Mesenchymal stem cell (in vitro differentiated cells and primary cell): Measurements from ENCODE around the gene KCNK18.

Experiments used
- DNase-seq: peaks from one replicate; pipeline ENCODE4 v3.0.0-alpha.2; 2013
- H2AFZ ChIP-seq: one replicate; pipeline ENCODE4 v1.6.1; 2013; ENCODE audit warnings: low read depth, mild to moderate bottlenecking, control low read depth, inconsistent platforms, low read length, moderate library complexity
- H2AK5ac ChIP-seq: 2 replicates; pipeline ENCODE4 v1.6.1; 2013; ENCODE audit warnings: low read length, moderate library complexity, mild to moderate bottlenecking, inconsistent platforms; ENCODE audit not compliant: severe bottlenecking
- H2BK120ac ChIP-seq: one replicate; pipeline ENCODE4 v1.6.1; 2013; ENCODE audit warnings: low read depth, mild to moderate bottlenecking, inconsistent platforms, low read length, moderate library complexity
- H2BK12ac ChIP-seq, 2 experiments: one replicate each; pipeline ENCODE4 v1.6.1; 2013; ENCODE audit warnings: inconsistent platforms in 2 of 2, low read length in 2 of 2, mild to moderate bottlenecking in 2 of 2, moderate library complexity in 2 of 2, control low read depth in 1 of 2
- H2BK15ac ChIP-seq: one replicate; pipeline ENCODE4 v1.6.1; 2013; ENCODE audit warnings: mild to moderate bottlenecking, low read depth, inconsistent platforms; ENCODE audit not compliant: poor library complexity, severe bottlenecking
- H2BK5ac ChIP-seq: 2 replicates; pipeline ENCODE4 v1.6.1; 2013; ENCODE audit warnings: low read depth, mild to moderate bottlenecking, low read length, control low read depth, inconsistent platforms; ENCODE audit not compliant: poor library complexity, severe bottlenecking
- H3K14ac ChIP-seq, 2 experiments: one replicate each; pipeline ENCODE4 v1.6.1; 2013; ENCODE audit warnings: inconsistent platforms in 2 of 2, low read length in 2 of 2, control low read depth in 1 of 2, mild to moderate bottlenecking in 1 of 2, moderate library complexity in 1 of 2
- H3K18ac ChIP-seq, 2 experiments: one replicate each; pipeline ENCODE4 v1.6.1; 2013; ENCODE audit warnings: inconsistent platforms in 2 of 2, low read length in 2 of 2, control low read depth in 1 of 2, low read depth in 1 of 2, mild to moderate bottlenecking in 1 of 2
- H3K23ac ChIP-seq, 2 experiments: one replicate each; pipeline ENCODE4 v1.6.1; 2013; ENCODE audit warnings: inconsistent platforms in 2 of 2, low read length in 2 of 2, mild to moderate bottlenecking in 2 of 2, moderate library complexity in 2 of 2, control low read depth in 1 of 2
- H3K27ac ChIP-seq: 2 replicates; pipeline ENCODE4 v1.5.1; 2013; ENCODE audit warnings: mild to moderate bottlenecking, moderate library complexity, low read length, control low read depth, inconsistent platforms; ENCODE audit not compliant: poor library complexity, severe bottlenecking
- H3K27me3 ChIP-seq, 2 experiments: 2 replicates each; pipeline versions ENCODE4 v1.6.1 to v1.7.0; 2013; ENCODE audit warnings: low read length in 2 of 2, mild to moderate bottlenecking in 2 of 2, moderate library complexity in 2 of 2, control low read depth in 1 of 2, inconsistent platforms in 1 of 2; ENCODE audit not compliant: control insufficient read depth in 1 of 2, insufficient read depth in 1 of 2
- H3K36me3 ChIP-seq, 2 experiments: 2 replicates each; pipeline versions ENCODE4 v1.6.1 to v1.7.0; 2013; ENCODE audit warnings: low read length in 2 of 2, control low read depth in 1 of 2, inconsistent platforms in 1 of 2, low read depth in 1 of 2, mild to moderate bottlenecking in 1 of 2; ENCODE audit not compliant: insufficient read depth in 2 of 2, control insufficient read depth in 1 of 2
- H3K4ac ChIP-seq, 2 experiments: one replicate each; pipeline ENCODE4 v1.6.1; 2013; ENCODE audit warnings: inconsistent platforms in 2 of 2, low read length in 2 of 2, mild to moderate bottlenecking in 2 of 2, moderate library complexity in 2 of 2, control low read depth in 1 of 2, low read depth in 1 of 2
- H3K4me1 ChIP-seq: 2 replicates; pipeline ENCODE4 v1.6.1; 2013; ENCODE audit warnings: low read depth, low read length, control low read depth; ENCODE audit not compliant: control insufficient read depth, insufficient read depth
- H3K4me2 ChIP-seq: 2 replicates; pipeline ENCODE4 v1.6.1; 2013; ENCODE audit warnings: low read length, mild to moderate bottlenecking, inconsistent platforms; ENCODE audit not compliant: poor library complexity, severe bottlenecking
- H3K4me3 ChIP-seq, 2 experiments: 2 replicates each; pipeline versions ENCODE4 v1.5.1 to v1.7.0; 2013; ENCODE audit warnings: low read length in 2 of 2, mild to moderate bottlenecking in 2 of 2, control low read depth in 1 of 2, low read depth in 1 of 2; ENCODE audit not compliant: insufficient read depth in 1 of 2
- H3K79me1 ChIP-seq: replicated peaks from 2 replicates; pipeline ENCODE4 v1.6.1; 2013; ENCODE audit warnings: mild to moderate bottlenecking, control low read depth, low read length, inconsistent platforms; ENCODE audit not compliant: poor library complexity, severe bottlenecking
- H3K9ac ChIP-seq: 2 replicates; pipeline ENCODE4 v1.7.0; 2013; ENCODE audit warnings: mild to moderate bottlenecking, low read length, moderate library complexity
- H3K9me3 ChIP-seq: 2 replicates; pipeline ENCODE4 v1.7.0; 2013; ENCODE audit warnings: mild to moderate bottlenecking, low read length; ENCODE audit not compliant: control insufficient read depth
- H4K8ac ChIP-seq: one replicate; pipeline ENCODE4 v1.6.1; 2013; ENCODE audit warnings: inconsistent platforms, mild to moderate bottlenecking, low read length, moderate library complexity
- H4K91ac ChIP-seq: one replicate; pipeline ENCODE4 v1.6.1; 2013; ENCODE audit warnings: mild to moderate bottlenecking, low read length, inconsistent platforms
- WGBS: methylation state at CpG from one replicate; pipeline ENCODE4 v1.1.7; 2013; ENCODE audit warnings: mixed read lengths; 5-methylcytosine and 5-hydroxymethylcytosine counted together

Gene KCNK18

DNA sequence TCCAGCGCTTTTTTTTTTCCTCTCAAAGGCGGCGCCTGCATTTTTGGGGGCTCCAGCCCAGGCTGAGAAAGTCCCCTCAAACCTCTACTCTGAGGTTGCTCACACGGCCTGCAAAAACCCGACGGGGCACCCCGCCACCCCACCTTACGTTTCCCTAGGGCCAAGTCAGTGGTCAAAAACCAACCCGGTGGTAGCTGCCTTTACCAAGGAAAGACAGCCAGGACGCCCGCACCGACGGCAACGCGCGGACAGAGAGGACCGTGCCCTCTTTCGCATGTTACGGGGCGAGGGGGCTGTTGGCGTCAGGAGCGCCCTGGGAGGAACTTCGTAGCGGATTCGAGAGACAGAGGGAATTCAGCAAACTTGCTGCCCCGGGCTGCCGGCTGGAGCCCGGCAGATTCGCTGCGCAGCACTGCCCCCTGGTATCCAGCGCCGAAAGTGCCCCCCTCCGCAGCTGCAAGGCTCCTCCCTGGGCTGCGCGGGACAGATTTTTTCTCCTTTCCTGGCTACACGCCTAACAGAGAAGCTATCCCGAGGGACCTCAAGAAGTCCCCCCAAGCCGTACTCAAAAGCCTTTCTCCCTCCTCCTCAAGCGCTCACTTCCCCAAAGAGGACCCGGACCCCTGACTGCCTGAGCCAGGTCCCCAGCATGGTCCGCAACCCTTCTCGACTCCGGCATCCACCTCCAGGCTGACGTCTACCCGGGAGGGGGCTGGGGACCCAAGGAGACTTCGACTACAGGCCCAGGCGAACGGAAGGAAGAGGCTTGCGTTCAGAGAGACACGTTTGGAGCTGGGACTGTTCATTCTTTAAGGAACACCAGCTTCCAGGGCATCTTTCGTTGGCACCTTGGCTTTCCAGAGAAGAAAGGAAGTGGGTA is 31.5 kb upstream of the KCNK18 start:
- peak; percentile 51 for DNase-seq
- Histone ChIP-seq H2AFZ (no peak overlapping the region), H3K9ac (peak overlapping the region; percentile 50), H3K9me3 (no peaks in the 10 kb centered on the region), H2BK5ac (no peak overlapping the region), H3K27me3 (peaks cover 97 to 98% of the 10 kb centered on the region in 2 experiments), H3K36me3 (no peaks in the 10 kb centered on the region), H3K4ac (no peak overlapping the region), H3K18ac (no peak overlapping the region), H3K27ac (no peak overlapping the region), H4K91ac (no peak overlapping the region), H3K4me3 (peak overlapping the region in 1 of 2 experiments; percentile 82), H3K4me2 (peak overlapping the region; percentile 60), H2BK15ac (no peak overlapping the region), H4K8ac (no peak overlapping the region), H2BK120ac (no peak overlapping the region), H3K79me1 (no peaks in the 10 kb centered on the region), H2BK12ac (no peak overlapping the region), H2AK5ac (no peak overlapping the region), H3K14ac (no peak overlapping the region), H3K23ac (peak overlapping the region in 1 of 2 experiments; percentile 35), H3K4me1 (peaks cover 29% of the 10 kb centered on the region)
- 3% methylated on average over 51 of the region's 51 CpGs for WGBS

DNA sequence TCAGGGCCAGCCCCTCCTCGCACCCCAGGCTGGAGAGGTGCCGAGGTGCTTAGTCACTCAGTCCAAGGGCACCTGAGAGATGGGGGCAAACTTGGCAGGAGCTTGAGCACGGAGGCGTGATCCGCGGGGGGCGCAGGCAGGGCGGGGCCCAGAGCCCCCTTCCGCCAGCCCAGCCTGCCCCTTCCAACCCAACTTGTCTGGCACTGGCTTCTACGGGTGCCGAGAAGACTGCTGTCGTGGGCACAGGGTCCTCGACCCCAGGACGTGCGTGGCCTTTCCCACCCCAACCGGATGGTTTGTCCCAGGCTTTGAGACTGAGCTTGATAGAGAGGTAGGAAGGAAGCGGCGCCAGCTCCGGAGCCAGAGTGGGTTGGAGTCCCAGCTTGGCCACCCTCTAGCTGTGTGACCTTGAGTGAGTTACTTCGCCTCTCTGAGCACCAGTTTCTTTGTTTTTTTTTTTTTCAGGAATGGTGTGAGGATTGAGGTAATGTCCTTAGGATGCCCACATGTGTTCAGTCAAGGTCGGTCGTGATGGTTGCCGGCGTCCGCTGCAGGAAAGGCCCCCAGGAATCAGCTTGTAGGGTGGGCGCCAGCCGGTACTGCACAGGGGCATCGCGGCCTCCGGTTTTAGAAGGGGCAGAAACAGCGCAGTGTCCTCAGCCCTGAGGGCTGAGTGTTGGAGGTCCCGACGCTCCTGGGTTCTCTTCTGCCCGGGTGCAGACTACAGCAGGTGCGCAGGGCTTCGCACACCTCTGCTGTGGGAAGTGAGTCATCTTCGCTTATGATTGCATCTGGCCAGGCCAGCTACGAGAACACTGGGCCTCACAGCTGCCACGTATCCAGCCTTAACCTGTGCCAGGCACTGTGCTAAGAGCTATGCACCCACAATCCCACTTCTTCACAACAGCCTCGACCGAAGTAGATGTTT is 30.6 kb upstream of the KCNK18 start:
- no peak overlapping the region for H2BK120ac ChIP-seq
- no peak overlapping the region for H2BK5ac ChIP-seq
- H3K4me1 ChIP-seq: peaks cover 29% of the 10 kb centered on the region
- no peak overlapping the region for H3K27ac ChIP-seq
- peak overlapping the region in 1 of 2 experiments; percentile 35 for H3K23ac ChIP-seq
- no peak overlapping the region for H3K4me3 ChIP-seq
- H3K9me3 ChIP-seq: no peaks in the 10 kb centered on the region
- no peak overlapping the region for H4K91ac ChIP-seq
- WGBS: 25% methylated on average over 40 of the region's 41 CpGs
- H2AK5ac ChIP-seq: no peak overlapping the region
- no peak overlapping the region for H2BK15ac ChIP-seq
- H3K36me3 ChIP-seq: no peaks in the 10 kb centered on the region
- H4K8ac ChIP-seq: no peak overlapping the region
- no peak overlapping the region for H3K4me2 ChIP-seq
- H3K4ac ChIP-seq: no peak overlapping the region
- H3K18ac ChIP-seq: no peak overlapping the region
- H3K14ac ChIP-seq: no peak overlapping the region
- H3K79me1 ChIP-seq: no peaks in the 10 kb centered on the region
- no peak overlapping the region for H2BK12ac ChIP-seq
- DNase-seq: no peak
- peaks cover 97 to 98% of the 10 kb centered on the region in 2 experiments for H3K27me3 ChIP-seq
- no peak overlapping the region for H3K9ac ChIP-seq
- H2AFZ ChIP-seq: no peak overlapping the region

DNA sequence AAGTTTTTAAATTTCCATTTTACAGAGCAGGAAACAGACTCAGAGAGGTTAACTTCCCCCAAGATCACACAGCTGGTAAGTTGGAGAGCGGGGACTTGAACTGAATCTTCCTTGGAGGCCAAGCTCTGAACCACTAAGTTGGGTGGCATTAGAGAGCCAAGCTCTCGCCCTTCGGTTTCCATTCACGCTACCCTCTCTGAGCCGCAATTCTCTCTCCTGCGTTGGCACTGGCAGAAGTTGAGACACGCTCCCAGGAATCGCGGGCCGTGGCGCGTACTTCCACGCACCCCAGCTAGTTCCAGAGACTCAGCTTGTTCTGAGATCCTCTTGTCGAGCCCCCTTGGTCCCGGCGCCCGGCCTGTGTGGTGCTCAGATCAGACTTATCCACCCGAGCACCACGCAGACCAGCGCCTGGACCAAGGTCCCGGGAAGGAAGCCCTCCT is 29.9 kb upstream of the KCNK18 start:
- H3K4me2 ChIP-seq: no peak overlapping the region
- no peak overlapping the region for H3K4me3 ChIP-seq
- DNase-seq: no peak
- H3K36me3 ChIP-seq: no peaks in the 10 kb centered on the region
- H3K27me3 ChIP-seq: peaks cover 97 to 99% of the 10 kb centered on the region in 2 experiments
- H3K14ac ChIP-seq: no peak overlapping the region
- no peak overlapping the region for H2BK15ac ChIP-seq
- WGBS: 26% methylated on average over 21 of the region's 21 CpGs
- no peaks in the 10 kb centered on the region for H3K79me1 ChIP-seq
- H2BK12ac ChIP-seq: no peak overlapping the region
- no peak overlapping the region for H3K4ac ChIP-seq
- no peak overlapping the region for H4K91ac ChIP-seq
- no peak overlapping the region for H3K18ac ChIP-seq
- no peak overlapping the region for H2AK5ac ChIP-seq
- no peak overlapping the region for H3K23ac ChIP-seq
- no peaks in the 10 kb centered on the region for H3K9me3 ChIP-seq
- peaks cover 29% of the 10 kb centered on the region for H3K4me1 ChIP-seq
- H3K27ac ChIP-seq: no peak overlapping the region
- no peak overlapping the region for H3K9ac ChIP-seq
- H2AFZ ChIP-seq: no peak overlapping the region
- no peak overlapping the region for H2BK5ac ChIP-seq
- no peak overlapping the region for H2BK120ac ChIP-seq
- no peak overlapping the region for H4K8ac ChIP-seq
